Measurements from ENCODE around the gene TBC1D30.
A peak's percentile ranks its signal among the peaks of the same experiment; 100 is the strongest.

The TBC1D30 gene

DNA sequence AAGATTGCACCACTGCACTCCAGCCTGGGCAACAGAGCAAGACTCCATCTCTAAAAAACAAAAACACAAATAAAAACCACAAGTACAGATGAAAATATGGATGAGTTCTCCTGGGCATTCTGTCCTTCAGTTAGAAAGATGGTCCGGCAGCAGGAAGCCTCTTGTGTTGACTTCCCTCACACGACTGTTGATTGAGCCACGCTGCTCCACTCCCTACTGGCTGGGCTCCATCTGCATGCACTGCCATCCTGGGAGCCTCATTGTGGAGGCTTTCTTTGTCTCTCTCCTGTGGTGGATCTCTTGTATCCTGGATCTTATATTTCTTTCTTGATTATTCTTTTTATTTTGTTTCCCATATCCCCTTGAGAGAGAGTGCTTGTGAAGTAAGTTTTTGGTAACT lies 30.8 kb upstream of the TBC1D30 start:
- no peak for DNase-seq (ENCODE audit: low spot score)
- TF ChIP-seq, protein P1, sequence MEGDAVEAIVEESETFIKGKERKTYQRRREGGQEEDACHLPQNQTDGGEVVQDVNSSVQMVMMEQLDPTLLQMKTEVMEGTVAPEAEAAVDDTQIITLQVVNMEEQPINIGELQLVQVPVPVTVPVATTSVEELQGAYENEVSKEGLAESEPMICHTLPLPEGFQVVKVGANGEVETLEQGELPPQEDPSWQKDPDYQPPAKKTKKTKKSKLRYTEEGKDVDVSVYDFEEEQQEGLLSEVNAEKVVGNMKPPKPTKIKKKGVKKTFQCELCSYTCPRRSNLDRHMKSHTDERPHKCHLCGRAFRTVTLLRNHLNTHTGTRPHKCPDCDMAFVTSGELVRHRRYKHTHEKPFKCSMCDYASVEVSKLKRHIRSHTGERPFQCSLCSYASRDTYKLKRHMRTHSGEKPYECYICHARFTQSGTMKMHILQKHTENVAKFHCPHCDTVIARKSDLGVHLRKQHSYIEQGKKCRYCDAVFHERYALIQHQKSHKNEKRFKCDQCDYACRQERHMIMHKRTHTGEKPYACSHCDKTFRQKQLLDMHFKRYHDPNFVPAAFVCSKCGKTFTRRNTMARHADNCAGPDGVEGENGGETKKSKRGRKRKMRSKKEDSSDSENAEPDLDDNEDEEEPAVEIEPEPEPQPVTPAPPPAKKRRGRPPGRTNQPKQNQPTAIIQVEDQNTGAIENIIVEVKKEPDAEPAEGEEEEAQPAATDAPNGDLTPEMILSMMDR (conservative IDR thresholded peaks at IDR 0.05; ENCODE audit: low read depth): no peak
- H3K27ac ChIP-seq: no peak overlapping the region
- ChIA-PET POLR2A (ENCODE audit: low non-redundant PET) (no interaction called here), CTCF (no interaction called here)

DNA sequence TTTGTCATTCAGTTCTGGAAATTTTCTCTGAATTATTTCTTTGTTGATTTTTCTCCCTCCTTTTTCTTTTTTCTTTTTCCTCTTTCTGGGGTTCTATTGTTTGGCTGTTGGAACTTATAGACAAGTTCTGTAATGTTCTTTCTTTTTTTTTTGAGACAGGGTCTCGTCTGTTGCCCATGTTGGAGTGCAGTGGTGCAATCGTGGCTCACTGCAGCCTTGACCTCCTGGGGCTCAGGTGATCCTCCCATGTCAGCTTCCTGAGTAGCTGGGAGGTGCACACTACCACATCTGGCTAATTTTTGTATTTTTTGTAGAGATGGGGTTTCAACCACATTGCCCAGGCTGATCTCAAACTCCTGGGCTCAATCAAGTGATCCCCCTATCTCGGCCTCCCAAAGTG lies 30.1 kb upstream of the TBC1D30 start:
- ChIA-PET POLR2A (ENCODE audit: low non-redundant PET) (no interaction called here), CTCF (no interaction called here)
- TF ChIP-seq, protein P1 (conservative IDR thresholded peaks at IDR 0.05; ENCODE audit: low read depth): no peak

DNA sequence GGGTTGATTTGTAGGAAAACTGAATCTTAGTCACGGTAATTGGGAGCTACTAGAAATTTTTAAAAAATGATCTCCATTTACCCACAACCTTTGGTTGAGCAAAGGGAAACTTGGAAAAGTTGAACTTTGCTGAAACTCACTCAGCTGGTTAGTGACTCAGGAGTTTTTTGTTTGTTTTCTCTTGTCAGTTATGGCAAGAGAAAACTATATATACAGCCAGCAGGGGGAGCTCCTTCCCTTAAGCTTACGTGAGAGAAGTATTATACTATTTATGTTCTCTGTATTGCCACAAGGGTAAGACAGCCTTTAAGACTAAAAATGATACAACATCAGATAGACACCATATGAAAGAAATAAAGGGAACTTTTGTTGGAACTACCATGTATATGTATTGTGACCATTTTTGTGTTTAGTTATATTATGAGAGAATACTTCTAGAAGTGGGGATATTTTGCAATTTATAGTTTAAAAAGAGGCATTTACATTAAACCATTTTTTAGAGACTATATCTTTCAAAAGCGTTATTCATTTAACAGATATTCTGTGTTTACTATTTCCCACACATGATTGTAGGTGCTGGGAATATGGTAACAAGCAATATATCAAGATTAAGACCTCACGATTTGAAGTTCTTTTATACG lies 28.1 kb upstream of the TBC1D30 start:
- TF ChIP-seq, protein P1 (conservative IDR thresholded peaks at IDR 0.05; ENCODE audit: low read depth): peak; percentile 86
- ChIA-PET POLR2A (ENCODE audit: low non-redundant PET) (interaction anchor here (0.6 kb wide), 1 partner anchor 38 kb away, joined by 5 read pairs; no protein-coding TSS in a partner anchor), CTCF (interaction anchor here (0.6 to 1.8 kb wide), 14 partner anchors 9 to 1086 kb away, joined by 3 to 13 read pairs (median 4); no protein-coding TSS in a partner anchor)
- H3K27ac ChIP-seq: no peak overlapping the region
- peak; percentile 80 for DNase-seq (ENCODE audit: low spot score)

More for the DNA sequence above, 30.1 kb upstream of the TBC1D30 start:
- no peak for DNase-seq (ENCODE audit: low spot score)
- H3K27ac ChIP-seq: no peak overlapping the region

DNA sequence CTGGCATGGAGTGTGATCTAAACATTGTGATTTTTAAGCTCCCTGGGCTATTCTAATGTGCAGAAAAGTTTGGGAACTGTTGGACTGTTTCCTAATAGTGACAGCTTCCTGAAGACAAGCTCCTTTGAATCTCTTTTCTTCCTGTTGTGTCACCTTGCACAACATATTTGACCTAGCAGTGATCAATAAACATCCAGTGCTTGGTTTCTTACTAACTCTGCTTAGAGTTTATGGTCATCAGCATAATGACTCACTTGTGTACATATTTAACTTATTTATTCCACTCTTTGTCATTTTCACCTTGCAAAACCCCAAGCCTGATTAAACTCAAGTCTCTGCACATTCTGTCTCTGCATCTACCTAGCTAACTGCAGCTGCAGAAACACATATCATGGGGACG lies 27.3 kb upstream of the TBC1D30 start:
- ChIA-PET POLR2A (ENCODE audit: low non-redundant PET) (no interaction called here), CTCF (interaction anchor here (0.7 kb wide), 1 partner anchor 99 kb away, joined by 6 read pairs; no protein-coding TSS in a partner anchor)
- TF ChIP-seq, protein P1 (conservative IDR thresholded peaks at IDR 0.05; ENCODE audit: low read depth): no peak
- no peak for DNase-seq (ENCODE audit: low spot score)
- H3K27ac ChIP-seq: no peak overlapping the region

DNA sequence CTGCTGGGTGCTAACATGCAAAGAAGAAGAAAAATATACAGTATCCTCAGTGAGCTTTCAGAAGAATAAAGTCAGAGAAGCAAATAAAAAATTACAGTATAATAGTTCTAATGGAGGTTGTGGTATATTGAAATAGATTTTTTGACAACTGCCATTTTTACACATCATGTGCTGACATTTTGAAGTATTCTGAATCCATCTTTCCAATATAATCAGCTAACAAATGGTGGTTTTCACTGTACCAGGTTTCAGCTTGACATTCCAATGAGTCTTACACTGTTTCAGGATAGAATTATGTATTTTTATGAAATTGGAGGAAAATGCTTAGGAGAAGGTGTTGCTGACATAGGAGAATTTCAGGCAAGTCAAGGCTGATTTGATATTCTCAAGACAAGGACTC lies 26.3 kb upstream of the TBC1D30 start:
- no peak for DNase-seq (ENCODE audit: low spot score)
- TF ChIP-seq, protein P1 (conservative IDR thresholded peaks at IDR 0.05; ENCODE audit: low read depth): no peak
- ChIA-PET CTCF (no interaction called here), POLR2A (ENCODE audit: low non-redundant PET) (no interaction called here)
- no peak overlapping the region for H3K27ac ChIP-seq

DNA sequence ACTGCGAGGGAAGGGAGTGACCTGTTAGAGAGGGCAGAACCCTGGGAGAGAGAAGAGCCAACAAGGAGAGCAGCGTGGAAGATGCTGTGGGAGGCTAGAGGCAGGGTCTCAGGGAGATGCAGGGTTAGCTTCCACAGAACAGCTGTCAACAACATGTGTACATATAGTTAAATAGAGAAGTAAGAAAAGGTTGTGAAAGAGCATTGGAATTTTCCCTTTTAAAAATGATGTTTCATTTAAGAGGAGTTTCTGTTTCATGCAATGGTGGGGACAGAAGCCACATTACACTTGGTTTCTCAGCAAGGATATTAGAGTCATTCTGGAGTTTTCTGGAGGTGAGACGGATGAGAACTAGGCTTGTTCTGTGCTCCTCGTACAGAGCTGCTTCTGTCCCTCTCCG lies 23.8 kb upstream of the TBC1D30 start:
- H3K27ac ChIP-seq: no peak overlapping the region
- ChIA-PET POLR2A (ENCODE audit: low non-redundant PET) (no interaction called here), CTCF (interaction anchor here (0.6 to 1.7 kb wide), 3 partner anchors 20 to 251 kb away, joined by 3 to 10 read pairs (median 4); no protein-coding TSS in a partner anchor)
- TF ChIP-seq, protein P1 (conservative IDR thresholded peaks at IDR 0.05; ENCODE audit: low read depth): no peak
- no peak for DNase-seq (ENCODE audit: low spot score)

All from RWPE1 (cell line).